ENCODE data around the gene OR7A5.

OR7A5 gene

GRCh38 chr19:14837391-14837790 is 2.4 kb upstream of the OR7A5 start:
- no peak overlapping the region for H3K27ac ChIP-seq
- no peak for TF ChIP-seq CTCF (conservative IDR thresholded peaks at IDR 0.05)

- TF ChIP-seq CTCF (conservative IDR thresholded peaks at IDR 0.05), result no peak
- H3K27ac ChIP-seq, result no peak overlapping the region
Observed at GRCh38 chr19:14830702-14831101, 4.3 kb downstream of the OR7A5 start.

GRCh38 chr19:14826006-14826405 is 9.0 kb downstream of the OR7A5 start:
- no peak overlapping the region for H3K27ac ChIP-seq
- TF ChIP-seq CTCF (conservative IDR thresholded peaks at IDR 0.05), result no peak

- TF ChIP-seq CTCF (conservative IDR thresholded peaks at IDR 0.05), result no peak
- H3K27ac ChIP-seq, result no peak overlapping the region
Observed at GRCh38 chr19:14821937-14822336, 13.0 kb downstream of the OR7A5 start.

- no peak for TF ChIP-seq CTCF (conservative IDR thresholded peaks at IDR 0.05)
- no peak overlapping the region for H3K27ac ChIP-seq
Observed at GRCh38 chr19:14818588-14818987, 16.4 kb downstream of the OR7A5 start.

GRCh38 chr19:14817052-14817451 is 17.9 kb downstream of the OR7A5 start:
- no peak for TF ChIP-seq CTCF (conservative IDR thresholded peaks at IDR 0.05)
- no peak overlapping the region for H3K27ac ChIP-seq

GRCh38 chr19:14814982-14815652 is 19.9 kb downstream of the OR7A5 start:
- TF ChIP-seq CTCF (conservative IDR thresholded peaks at IDR 0.05), result no peak
- no peak overlapping the region for H3K27ac ChIP-seq

All from VCaP (cell line).